SU-DHL-6 (cell line): ENCODE measurements around the gene RBM6.
A peak's percentile ranks its signal among the peaks of the same experiment; 100 is the strongest.

Experiments used
- H2AFZ ChIP-seq: fragments of 200-600 bp; sonication (generic); 2 replicates; pipeline ENCODE4 v1.6.1; 2014; ENCODE audit warnings: low read depth, mild to moderate bottlenecking, moderate library complexity, mixed read lengths, antibody characterized with exemption, low read length; ENCODE audit not compliant: severe bottlenecking
- H3F3A ChIP-seq: fragments of 200-600 bp; shearing (Covaris generic); 2 replicates; pipeline ENCODE4 v1.6.0; 2016; ENCODE audit warnings: antibody characterized with exemption, mild to moderate bottlenecking; ENCODE audit not compliant: insufficient read depth
- H3K27ac ChIP-seq: fragments of 200-600 bp; sonication (generic); 2 replicates; pipeline ENCODE4 v1.5.1; 2016; ENCODE audit warnings: low read depth, mild to moderate bottlenecking, low read length, moderate library complexity, mixed read lengths
- H3K27me3 ChIP-seq: fragments of 200-600 bp; sonication (generic), shearing (Covaris generic); 2 replicates; pipeline ENCODE4 v1.6.0; 2014; ENCODE audit warnings: mild to moderate bottlenecking, low read length
- H3K36me3 ChIP-seq: fragments of 200-600 bp; sonication (generic); 2 replicates; pipeline ENCODE4 v1.6.1; 2014; ENCODE audit warnings: mild to moderate bottlenecking, low read length, mixed read lengths
- H3K4me2 ChIP-seq: fragments of 300-600, 200-600 bp; shearing (Covaris generic), sonication (generic); 2 replicates; pipeline ENCODE4 v1.6.0; 2014; ENCODE audit warnings: low read length, low read depth, mild to moderate bottlenecking; ENCODE audit not compliant: poor library complexity, severe bottlenecking
- H3K4me3 ChIP-seq: fragments of 200-600 bp; sonication (generic); 2 replicates; pipeline ENCODE4 v1.5.1; 2014; ENCODE audit warnings: antibody characterized with exemption, low read length, mild to moderate bottlenecking, mixed read lengths; ENCODE audit not compliant: insufficient read depth, poor library complexity, severe bottlenecking
- H3K79me2 ChIP-seq: fragments of 200-600 bp; sonication (generic); 2 replicates; pipeline ENCODE4 v1.6.1; 2014; ENCODE audit warnings: mild to moderate bottlenecking, low read length, moderate library complexity; ENCODE audit not compliant: insufficient read depth
- H3K9ac ChIP-seq: fragments of 200-600 bp; sonication (generic); 2 replicates; pipeline ENCODE4 v1.7.0; 2014; ENCODE audit warnings: mild to moderate bottlenecking, low read length
- H3K9me2 ChIP-seq: fragments of 200-600 bp; sonication (generic); replicated peaks from 2 replicates; pipeline ENCODE4 v1.6.1; 2014; ENCODE audit warnings: low read length; ENCODE audit not compliant: insufficient read depth
- H3K9me3 ChIP-seq: fragments of 200-600 bp; sonication (generic); 2 replicates; pipeline ENCODE4 v1.6.1; 2014; ENCODE audit warnings: low read length, mixed read lengths; ENCODE audit not compliant: insufficient read depth
- H4K20me1 ChIP-seq: fragments of 200-600 bp; sonication (generic); 2 replicates; pipeline ENCODE4 v1.6.1; 2014; ENCODE audit warnings: low read depth, mild to moderate bottlenecking, antibody characterized with exemption, low read length, moderate library complexity, mixed read lengths
- EZH2phosphoT487 ChIP-seq: fragments of 200-600 bp; sonication (generic), shearing (Covaris generic); conservative IDR thresholded peaks from 2 replicates; pipeline ENCODE4 v1.6.1; 2018; ENCODE audit warnings: mild to moderate bottlenecking, antibody characterized with exemption, low read length, moderate library complexity, mixed read lengths
- TF ChIP-seq, protein P1 (sequence below): fragments of 200-600 bp; sonication (generic); IDR thresholded peaks from one replicate; pipeline ENCODE4 v1.5.1; 2017; ENCODE audit warnings: antibody characterized with exemption, mild to moderate bottlenecking, low read length, moderate library complexity; ENCODE audit not compliant: insufficient read depth, poor library complexity, severe bottlenecking

The RBM6 gene

DNA sequence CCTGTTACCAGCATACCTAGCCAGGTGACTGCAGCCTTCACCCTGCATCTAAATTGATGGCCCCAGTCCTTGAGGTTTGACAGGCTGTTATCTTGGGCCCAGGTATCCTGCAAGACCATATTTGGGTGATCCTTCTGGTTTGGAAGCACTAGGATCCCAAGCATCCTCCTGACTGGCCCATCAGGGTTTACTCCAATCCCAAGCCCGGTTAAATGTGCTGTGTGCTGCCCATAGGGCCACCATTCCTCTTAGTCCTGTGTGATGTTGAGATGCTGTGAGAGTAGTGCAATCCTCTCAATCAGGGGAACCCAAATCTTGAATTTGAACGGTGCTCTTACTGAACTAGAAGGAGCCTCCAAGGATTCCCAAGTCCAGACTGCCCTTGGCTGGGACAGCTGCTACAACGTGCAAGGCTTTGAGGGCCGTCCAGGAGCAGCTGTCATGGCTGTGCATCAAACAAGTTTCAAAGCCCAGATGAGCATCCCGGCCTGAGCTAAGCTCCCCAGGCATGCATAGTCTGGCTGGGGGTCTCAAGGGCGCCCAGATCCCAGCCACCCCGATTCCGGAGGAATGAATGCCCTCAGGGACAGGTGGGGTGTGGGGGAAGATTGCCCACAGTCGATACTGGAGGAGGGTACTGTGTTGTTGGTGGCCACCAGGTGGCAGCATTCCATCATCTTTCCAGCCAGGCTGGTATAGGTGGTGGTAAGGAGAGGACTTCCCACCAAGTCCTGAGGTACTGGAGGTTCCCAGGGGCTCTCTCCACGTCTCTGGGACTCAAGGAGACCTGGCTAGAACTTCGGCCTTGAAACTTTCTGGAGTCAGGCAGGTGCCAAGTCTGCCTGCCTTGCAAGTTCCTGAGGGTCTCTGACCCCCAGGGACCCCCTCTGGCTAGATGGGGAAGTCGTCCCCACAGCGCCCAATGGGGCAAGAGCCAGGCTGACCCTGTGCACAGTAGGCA, 181.4 kb downstream of the RBM6 start:
- Histone ChIP-seq H3K9me2 (no peaks in the 10 kb centered on the region), H3K36me3 (peaks cover 12% of the 10 kb centered on the region; the same call in 1 of the 2 replicates)

GRCh38 chr3:50122071-50122470, 182.1 kb downstream of the RBM6 start:
- peaks cover 7% of the 10 kb centered on the region; the same call in 1 of the 2 replicates for H3F3A ChIP-seq
- no peak overlapping the region for H3K27ac ChIP-seq
- H3K9me3 ChIP-seq, result no peaks in the 10 kb centered on the region
- no peak overlapping the region for H3K9ac ChIP-seq
- H3K36me3 ChIP-seq, result peaks cover 9% of the 10 kb centered on the region; the same call in 1 of the 2 replicates
- no peaks in the 10 kb centered on the region for H4K20me1 ChIP-seq
- no peaks in the 10 kb centered on the region for H3K79me2 ChIP-seq
- no peak overlapping the region for H3K4me3 ChIP-seq
- no peaks in the 10 kb centered on the region for H3K9me2 ChIP-seq
- no peaks in the 10 kb centered on the region for H3K27me3 ChIP-seq
- no peak overlapping the region for H2AFZ ChIP-seq
- TF ChIP-seq, protein P1, sequence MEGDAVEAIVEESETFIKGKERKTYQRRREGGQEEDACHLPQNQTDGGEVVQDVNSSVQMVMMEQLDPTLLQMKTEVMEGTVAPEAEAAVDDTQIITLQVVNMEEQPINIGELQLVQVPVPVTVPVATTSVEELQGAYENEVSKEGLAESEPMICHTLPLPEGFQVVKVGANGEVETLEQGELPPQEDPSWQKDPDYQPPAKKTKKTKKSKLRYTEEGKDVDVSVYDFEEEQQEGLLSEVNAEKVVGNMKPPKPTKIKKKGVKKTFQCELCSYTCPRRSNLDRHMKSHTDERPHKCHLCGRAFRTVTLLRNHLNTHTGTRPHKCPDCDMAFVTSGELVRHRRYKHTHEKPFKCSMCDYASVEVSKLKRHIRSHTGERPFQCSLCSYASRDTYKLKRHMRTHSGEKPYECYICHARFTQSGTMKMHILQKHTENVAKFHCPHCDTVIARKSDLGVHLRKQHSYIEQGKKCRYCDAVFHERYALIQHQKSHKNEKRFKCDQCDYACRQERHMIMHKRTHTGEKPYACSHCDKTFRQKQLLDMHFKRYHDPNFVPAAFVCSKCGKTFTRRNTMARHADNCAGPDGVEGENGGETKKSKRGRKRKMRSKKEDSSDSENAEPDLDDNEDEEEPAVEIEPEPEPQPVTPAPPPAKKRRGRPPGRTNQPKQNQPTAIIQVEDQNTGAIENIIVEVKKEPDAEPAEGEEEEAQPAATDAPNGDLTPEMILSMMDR, result no peak
- TF ChIP-seq EZH2phosphoT487, result no peak
- no peak overlapping the region for H3K4me2 ChIP-seq

More for the DNA sequence above, 181.4 kb downstream of the RBM6 start:
- Histone ChIP-seq H3K27ac (no peak overlapping the region), H3K9me3 (no peaks in the 10 kb centered on the region), H2AFZ (no peak overlapping the region), H3K9ac (no peak overlapping the region), H3F3A (peaks cover 10% of the 10 kb centered on the region; the same call in 1 of the 2 replicates), H4K20me1 (no peaks in the 10 kb centered on the region), H3K79me2 (no peaks in the 10 kb centered on the region), H3K4me3 (no peak overlapping the region), H3K27me3 (no peaks in the 10 kb centered on the region), H3K4me2 (no peak overlapping the region)
- no peak for TF ChIP-seq EZH2phosphoT487
- TF ChIP-seq, protein P1, result peak; percentile 84

- no peaks in the 10 kb centered on the region for H3K27me3 ChIP-seq
- H3K9me2 ChIP-seq, result no peaks in the 10 kb centered on the region
- no peak overlapping the region for H3K4me2 ChIP-seq
- no peak overlapping the region for H2AFZ ChIP-seq
- no peaks in the 10 kb centered on the region for H4K20me1 ChIP-seq
- peaks cover 6% of the 10 kb centered on the region; the same call in 1 of the 2 replicates for H3K36me3 ChIP-seq
- no peaks in the 10 kb centered on the region for H3K9me3 ChIP-seq
- TF ChIP-seq EZH2phosphoT487, result no peak
- TF ChIP-seq, protein P1, result no peak
- no peak overlapping the region for H3K4me3 ChIP-seq
- no peaks in the 10 kb centered on the region for H3K79me2 ChIP-seq
- no peak overlapping the region for H3K27ac ChIP-seq
- peaks cover 7% of the 10 kb centered on the region; the same call in 1 of the 2 replicates for H3F3A ChIP-seq
- no peak overlapping the region for H3K9ac ChIP-seq
These were observed 182.9 kb downstream of the RBM6 start for GRCh38 chr3:50122661-50123391.
